HG02610 (cell line): ENCODE measurements around the gene TPBG.
"Not testable (repeated sequence)": the region's sequence is repeated elsewhere in the genome, so short reads cannot be mapped to it uniquely, and the experiment has no call there.

Experiments
- ATAC-seq: cut with Tn5 transposase; IDR thresholded peaks from one replicate; pipeline ENCODE4 v1.9.1; 2021; ENCODE audit warnings: mild to moderate bottlenecking, moderate library complexity; ENCODE audit not compliant: unreplicated experiment

The TPBG gene

GRCh38 chr6:82374516-82374915, 10.9 kb downstream of the TPBG start:
- no peak for ATAC-seq

- no peak for ATAC-seq
These were observed 13.0 kb downstream of the TPBG start for GRCh38 chr6:82376636-82377035.

DNA sequence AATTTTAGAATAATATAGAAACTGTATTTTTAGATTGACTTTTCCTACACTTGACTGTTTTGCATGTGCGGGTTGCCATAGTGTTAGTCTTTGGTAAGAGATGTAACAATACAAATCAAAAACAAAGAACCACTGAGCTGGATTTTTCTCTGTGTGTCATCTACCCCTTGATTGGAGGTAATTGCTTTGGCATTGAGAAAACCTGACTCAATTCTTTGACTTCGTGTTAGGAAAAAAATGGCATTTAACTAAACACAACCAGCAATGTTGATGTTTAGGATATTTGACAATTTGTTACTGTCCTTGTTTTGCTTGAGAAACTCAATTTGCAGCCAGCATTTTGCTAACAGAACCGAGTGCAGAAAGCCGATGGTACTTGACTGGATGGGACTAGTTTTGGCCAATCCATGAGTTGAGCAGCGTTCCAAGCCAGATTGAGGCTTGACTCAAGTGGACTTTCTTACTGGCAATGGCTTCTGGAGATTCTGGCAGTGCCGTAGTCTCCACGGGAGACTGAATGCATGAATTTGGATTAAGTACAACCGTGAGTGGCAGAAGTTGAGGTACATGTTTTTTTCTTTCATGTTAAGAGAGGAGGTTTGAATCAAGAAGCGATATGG, 17.1 kb downstream of the TPBG start:
- no peak for ATAC-seq

- peak; percentile 75 for ATAC-seq
These were observed 17.7 kb downstream of the TPBG start for GRCh38 chr6:82381278-82381677.

DNA sequence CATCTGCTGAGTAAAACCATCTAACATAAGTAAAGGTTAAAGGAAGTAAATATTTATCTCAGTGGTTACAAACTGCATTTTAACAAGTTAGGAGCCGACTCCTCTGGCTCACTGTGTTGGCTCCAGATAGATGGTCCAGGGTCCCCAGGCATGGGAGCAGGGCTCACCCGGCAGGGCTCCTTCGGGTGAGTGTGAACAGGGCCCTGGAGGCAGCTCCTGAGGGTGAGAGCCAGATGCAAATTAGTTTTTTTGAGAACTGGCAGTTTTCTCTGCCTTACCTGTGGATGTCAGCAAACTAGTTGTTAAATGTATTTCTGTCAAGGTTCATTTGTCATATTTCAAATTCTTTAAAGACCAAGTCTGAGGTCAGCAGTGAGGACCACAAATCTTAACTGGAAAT, 21.5 kb downstream of the TPBG start:
- ATAC-seq: no peak

DNA sequence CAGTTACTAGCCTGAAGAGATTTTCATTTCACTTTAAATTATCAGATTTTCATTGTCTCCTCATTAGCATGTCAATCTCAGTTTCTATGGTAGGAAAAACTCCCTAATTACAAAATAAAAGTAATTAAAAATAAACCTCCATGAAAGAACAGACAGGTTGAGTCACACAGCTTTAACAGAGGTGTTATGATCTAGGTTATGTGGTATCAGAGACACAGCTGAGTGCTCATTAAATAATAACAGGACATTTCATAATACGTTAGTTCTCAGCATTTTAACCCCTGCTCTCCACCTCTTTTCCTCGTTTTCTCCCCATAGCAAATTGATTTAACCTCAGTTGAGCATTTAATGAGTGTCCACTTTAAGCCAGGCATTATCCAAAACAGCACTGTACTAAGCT, 21.9 kb downstream of the TPBG start:
- ATAC-seq: no peak

- ATAC-seq: no peak
These were observed 22.3 kb downstream of the TPBG start for GRCh38 chr6:82385961-82386360.

DNA sequence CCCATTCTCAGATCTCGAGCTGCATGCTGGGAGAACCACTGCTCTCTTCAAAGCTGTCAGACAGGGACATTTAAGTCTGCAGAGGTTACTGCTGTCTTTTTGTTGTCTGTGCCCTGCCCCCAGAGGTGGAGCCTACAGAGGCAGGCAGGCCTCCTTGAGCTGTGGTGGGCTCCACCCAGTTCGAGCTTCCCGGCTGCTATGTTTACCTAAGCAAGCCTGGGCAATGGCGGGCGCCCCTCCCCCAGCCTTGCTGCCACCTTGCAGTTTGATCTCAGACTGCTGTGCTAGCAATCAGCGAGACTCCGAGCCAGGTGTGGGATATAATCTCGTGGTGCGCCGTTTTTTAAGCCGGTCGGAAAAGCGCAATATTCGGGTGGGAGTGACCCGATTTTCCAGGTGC, 31.2 kb downstream of the TPBG start:
- ATAC-seq: not testable (repeated sequence)

GRCh38 chr6:82396964-82397751, 33.5 kb downstream of the TPBG start:
- ATAC-seq: peak; percentile 92

GRCh38 chr6:82397962-82398692, 34.5 kb downstream of the TPBG start:
- ATAC-seq: no peak

- ATAC-seq: peak; percentile 79
These were observed 45.4 kb downstream of the TPBG start for GRCh38 chr6:82408952-82409431.

DNA sequence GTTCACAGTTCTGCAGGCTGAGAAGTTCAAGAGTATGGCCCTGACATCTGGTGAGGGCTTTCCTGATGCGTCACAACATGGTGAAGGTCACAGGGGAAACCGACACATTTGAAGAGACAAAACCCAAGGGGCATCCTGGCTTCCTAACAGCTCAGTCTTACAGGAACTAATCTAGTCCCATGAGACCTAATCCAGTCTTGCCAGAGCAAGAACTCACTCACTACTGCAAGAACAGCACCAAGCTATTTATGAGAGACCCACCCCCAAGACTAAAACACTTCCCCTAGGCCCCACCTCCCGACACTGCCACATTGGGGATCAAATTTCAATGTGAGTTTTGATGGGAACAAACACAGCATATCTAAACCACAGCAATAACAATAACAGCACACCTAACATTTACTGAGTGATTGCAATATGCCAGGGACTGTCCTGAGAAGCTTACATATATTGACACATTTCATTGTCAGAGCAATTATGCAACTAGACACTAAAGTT, 46.6 kb downstream of the TPBG start:
- ATAC-seq: no peak

- no peak for ATAC-seq
These were observed 50.3 kb downstream of the TPBG start for GRCh38 chr6:82413868-82414267.

GRCh38 chr6:82415820-82416219, 52.2 kb downstream of the TPBG start:
- ATAC-seq: no peak

GRCh38 chr6:82416346-82416745, 52.7 kb downstream of the TPBG start:
- ATAC-seq: no peak
